Activated CD4-positive, alpha-beta T cell treated with anti-CD3 and anti-CD28 coated beads, Interleukin-2, amount 10 ng/mL, durations not matched to agents 7 days and 5 days (primary cell): Measurements from ENCODE around the gene IL4. TPM values are rescaled to one million over a fixed set of nuclear protein-coding genes. Genes with fewer than 3 reads are reported as not detected.
"Not testable (repeated sequence)": the region's sequence is repeated elsewhere in the genome, so short reads cannot be mapped to it uniquely, and the experiment has no call there.

Experiments
- CTCF ChIA-PET: fragments of 350-600 bp; sonication (Branson Sonifier 250); formaldehyde crosslinking; loops from one replicate; lab custom pipeline; 2021; ENCODE audit warnings: antibody characterized with exemption; lab: Charles Lee
- POLR2A ChIA-PET: fragments of 350-600 bp; sonication (Branson Sonifier 250); formaldehyde crosslinking; loops from one replicate; lab custom pipeline; 2021; ENCODE audit warnings: antibody characterized with exemption; lab: Charles Lee
- DNase-seq: peaks from one replicate; pipeline ENCODE4 v3.0.0-alpha.2; 2020
- H3K27ac Mint-ChIP-seq: one replicate; pipeline ENCODE4 v1.8.0; 2021; ENCODE audit warnings: mild to moderate bottlenecking, moderate library complexity, mixed read lengths
- H3K27me3 Mint-ChIP-seq: one replicate; pipeline ENCODE4 v1.8.0; 2021; ENCODE audit warnings: mixed read lengths
- H3K36me3 Mint-ChIP-seq: one replicate; pipeline ENCODE4 v1.8.0; 2021; ENCODE audit warnings: low read depth, mixed read lengths
- H3K4me1 Mint-ChIP-seq: one replicate; pipeline ENCODE4 v1.8.0; 2021; ENCODE audit warnings: mixed read lengths
- H3K4me3 Mint-ChIP-seq: one replicate; pipeline ENCODE4 v1.8.0; 2021; ENCODE audit warnings: mild to moderate bottlenecking, moderate library complexity, mixed read lengths
- H3K9me3 Mint-ChIP-seq: one replicate; pipeline ENCODE4 v1.8.0; 2021; ENCODE audit warnings: mixed read lengths
- total RNA-seq, 2 experiments: library from RNA; stranded (reverse); gene quantifications; one replicate each; pipeline ENCODE4 v1.2.3, GENCODE V29; 2021

IL4 gene
- total RNA-seq, 2 experiments from 2014 or later = not detected

DNA sequence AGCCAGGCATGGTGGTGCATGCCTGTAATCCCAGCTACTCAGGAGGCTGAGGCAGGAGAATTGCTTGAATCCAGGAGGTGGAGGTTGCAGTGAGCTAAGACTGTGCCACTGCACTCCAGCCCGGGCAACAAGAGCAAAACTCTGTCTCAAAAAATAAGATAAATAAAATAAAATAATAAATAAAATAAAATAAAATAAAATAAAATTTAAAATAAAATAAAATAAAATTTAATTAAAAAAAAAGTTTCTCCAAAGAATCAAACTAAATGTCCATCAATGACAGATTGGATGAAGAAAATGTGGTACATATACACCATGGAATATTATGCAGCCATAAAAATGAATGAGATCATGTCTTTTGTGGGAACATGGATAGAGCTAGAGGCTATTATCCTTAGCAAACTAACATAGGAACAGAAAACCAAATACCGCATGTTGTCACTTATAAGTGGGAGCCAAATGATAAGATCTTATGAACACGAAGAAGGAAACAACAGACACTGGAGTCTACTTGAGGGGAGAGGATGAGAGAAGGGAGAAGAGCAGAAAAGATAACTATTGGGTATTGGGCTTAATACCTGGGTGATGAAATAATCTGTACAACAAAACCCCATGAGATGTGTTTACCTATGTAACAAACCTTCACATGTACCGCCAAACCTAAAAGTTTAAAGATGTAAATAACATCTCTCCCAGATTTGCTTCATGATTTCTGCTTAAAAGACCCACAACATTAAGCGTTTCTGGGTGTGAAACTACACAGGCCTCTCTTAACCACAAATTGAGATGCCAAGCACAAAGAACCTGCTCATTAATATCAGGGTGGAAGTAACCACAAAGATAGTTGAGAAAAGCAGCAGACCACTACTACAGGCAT, 18.2 kb downstream of the IL4 start:
- Mint-ChIP-seq H3K27ac (peak overlapping the region; percentile 20), H3K4me1 (peaks cover 28% of the 10 kb centered on the region), H3K36me3 (peaks cover 10% of the 10 kb centered on the region)
- CTCF ChIA-PET = interaction anchor here (0.6 kb wide), 1 partner anchor 170 kb away, joined by 3 read pairs; no protein-coding TSS in a partner anchor
- not testable (repeated sequence) for H3K27me3 Mint-ChIP-seq, DNase-seq, H3K4me3 Mint-ChIP-seq, H3K9me3 Mint-ChIP-seq
- POLR2A ChIA-PET = interaction anchor here (0.6 kb wide), 1 partner anchor 56 kb away, joined by 5 read pairs; no protein-coding TSS in a partner anchor

DNA sequence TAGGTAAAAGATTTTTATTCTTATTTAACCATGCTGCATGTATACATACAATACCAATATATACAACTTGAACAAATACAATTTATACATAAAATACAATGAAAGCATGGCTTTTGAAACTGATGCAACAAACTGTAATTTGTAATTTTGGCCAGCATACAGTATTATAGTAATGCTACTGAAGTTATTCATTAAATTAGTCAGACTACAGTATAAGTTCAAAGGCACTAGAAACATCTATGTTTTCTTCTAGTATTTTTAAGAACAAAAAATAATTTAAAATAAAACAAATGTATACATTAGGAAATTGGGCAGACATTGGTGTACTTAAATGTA, 18.8 kb downstream of the IL4 start:
- Mint-ChIP-seq H3K27me3 (peaks cover 2% of the 10 kb centered on the region), H3K27ac (no peak overlapping the region), H3K4me3 (no peak overlapping the region), H3K9me3 (no peaks in the 10 kb centered on the region), H3K4me1 (peaks cover 26% of the 10 kb centered on the region), H3K36me3 (peaks cover 10% of the 10 kb centered on the region)
- ChIA-PET POLR2A (no interaction called here), CTCF (no interaction called here)
- DNase-seq = no peak

DNA sequence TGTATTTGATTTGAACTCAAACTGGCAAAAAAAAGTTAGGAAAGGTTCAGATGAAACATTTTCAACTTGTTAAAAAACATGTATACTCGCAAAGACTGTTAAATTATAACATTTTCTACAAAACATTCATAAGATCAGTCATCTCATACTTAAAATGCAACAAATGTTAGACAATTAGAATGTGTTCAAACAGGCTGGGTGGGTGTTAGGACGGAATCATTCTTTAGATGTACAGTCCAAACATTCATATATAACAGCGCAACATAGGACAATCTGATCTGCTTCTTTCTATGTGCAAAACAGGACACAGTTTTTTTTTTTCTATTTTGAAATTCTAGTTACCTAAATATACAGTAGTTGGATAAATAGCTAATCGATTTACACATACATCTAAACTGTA, 22.2 kb downstream of the IL4 start:
- peaks cover 25% of the 10 kb centered on the region for H3K36me3 Mint-ChIP-seq
- H3K4me3 Mint-ChIP-seq = no peak overlapping the region
- no peaks in the 10 kb centered on the region for H3K27me3 Mint-ChIP-seq
- no peaks in the 10 kb centered on the region for H3K9me3 Mint-ChIP-seq
- H3K4me1 Mint-ChIP-seq = peaks cover 6% of the 10 kb centered on the region
- no peak for DNase-seq
- H3K27ac Mint-ChIP-seq = no peak overlapping the region
- CTCF ChIA-PET = no interaction called here
- POLR2A ChIA-PET = no interaction called here

DNA sequence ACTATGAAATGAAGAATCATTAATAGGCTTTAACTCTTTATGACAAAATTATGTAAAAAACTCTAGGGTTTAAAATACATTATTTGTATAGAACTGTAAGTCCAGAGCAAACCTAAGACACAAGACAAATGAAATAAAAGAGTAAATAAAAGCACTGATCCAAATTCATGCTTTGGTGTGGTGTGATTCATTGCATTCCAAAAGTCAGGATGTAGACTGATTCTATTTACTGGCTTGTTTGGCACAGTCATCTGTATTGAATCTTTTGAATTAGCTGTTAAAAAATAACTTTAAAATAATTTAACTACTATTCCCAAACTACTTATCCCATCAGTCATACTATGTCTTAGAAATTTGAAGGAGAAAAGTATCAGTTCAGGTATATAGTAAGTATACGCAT, 31.1 kb downstream of the IL4 start:
- peaks cover 24% of the 10 kb centered on the region for H3K36me3 Mint-ChIP-seq
- H3K4me3 Mint-ChIP-seq = no peak overlapping the region
- no peaks in the 10 kb centered on the region for H3K9me3 Mint-ChIP-seq
- H3K27me3 Mint-ChIP-seq = no peaks in the 10 kb centered on the region
- ChIA-PET POLR2A (no interaction called here), CTCF (interaction anchor here (0.9 kb wide), 1 partner anchor 22 kb away, joined by 4 read pairs; no protein-coding TSS in a partner anchor)
- H3K4me1 Mint-ChIP-seq = peaks cover 7% of the 10 kb centered on the region
- H3K27ac Mint-ChIP-seq = no peak overlapping the region
- no peak for DNase-seq

DNA sequence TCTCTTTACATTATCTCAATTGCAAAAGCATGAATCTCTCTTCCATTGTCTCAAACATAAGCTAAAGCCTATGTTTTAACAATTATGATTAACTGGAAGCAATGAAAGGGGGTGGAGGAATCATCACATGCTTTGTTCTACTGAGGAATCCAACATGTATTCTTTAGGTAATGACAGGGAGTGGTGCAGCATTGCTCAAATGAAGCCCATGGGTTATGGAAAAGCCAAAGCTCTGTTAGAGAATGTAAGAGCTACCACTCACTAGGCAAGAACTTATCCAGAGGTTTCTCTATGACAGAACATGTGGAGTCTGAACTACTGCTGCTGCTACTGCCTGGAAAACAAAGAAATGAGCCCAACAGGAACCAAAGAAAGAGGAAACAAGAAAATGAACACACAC, 34.9 kb downstream of the IL4 start:
- ChIA-PET POLR2A (interaction anchor here (0.6 kb wide), 1 partner anchor 103 kb away, joined by 4 read pairs; no protein-coding TSS in a partner anchor), CTCF (interaction anchor here (0.7 kb wide), 3 partner anchors 254 to 810 kb away, joined by 3 to 4 read pairs (median 3); no protein-coding TSS in a partner anchor)
- Mint-ChIP-seq H3K27me3 (no peaks in the 10 kb centered on the region), H3K4me1 (peaks cover 6% of the 10 kb centered on the region), H3K27ac (no peak overlapping the region), H3K9me3 (no peaks in the 10 kb centered on the region), H3K4me3 (no peak overlapping the region), H3K36me3 (peaks cover 1% of the 10 kb centered on the region)
- DNase-seq = no peak

DNA sequence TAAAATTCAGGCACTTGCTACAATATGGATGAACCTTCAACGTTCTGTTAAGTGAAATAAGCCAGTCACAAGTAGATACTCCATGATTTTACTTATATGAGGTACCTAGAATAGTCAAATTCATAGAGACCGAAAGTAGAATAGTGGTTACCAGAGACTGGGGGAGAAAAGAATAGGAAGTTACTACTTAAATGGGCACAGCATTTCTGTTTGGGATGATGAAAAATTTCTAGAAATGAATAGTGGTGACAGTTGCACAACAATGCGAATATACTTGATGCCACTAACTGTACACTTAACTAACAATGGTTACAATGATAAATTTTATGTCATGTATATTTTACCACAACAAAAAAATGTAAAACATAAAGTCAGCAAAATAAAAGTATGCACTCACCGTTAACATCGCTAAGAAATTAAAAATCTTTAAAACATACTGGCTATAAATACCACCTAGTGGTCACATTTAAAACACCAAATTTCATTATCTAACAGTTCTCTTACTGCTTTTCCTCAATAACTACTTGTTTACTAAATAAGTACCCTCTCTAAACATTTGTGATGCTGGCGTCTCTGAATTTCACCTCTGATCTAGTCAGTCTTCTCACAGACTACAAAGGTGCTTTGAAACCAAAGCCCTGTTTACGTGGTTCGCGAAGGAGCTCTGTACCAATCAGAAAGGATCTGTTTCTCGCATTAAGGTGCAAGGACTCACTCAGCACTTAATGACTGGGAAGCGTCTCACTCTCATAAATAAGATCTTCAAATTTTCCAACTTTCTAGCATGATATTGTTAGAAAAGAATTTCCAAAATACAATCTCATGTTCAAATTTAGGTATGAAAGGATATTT, 40.9 kb downstream of the IL4 start:
- POLR2A ChIA-PET = no interaction called here
- Mint-ChIP-seq H3K36me3 (no peaks in the 10 kb centered on the region), H3K27me3 (no peaks in the 10 kb centered on the region), H3K9me3 (no peaks in the 10 kb centered on the region), H3K4me1 (peaks cover 14% of the 10 kb centered on the region), H3K4me3 (no peak overlapping the region), H3K27ac (no peak overlapping the region)
- DNase-seq = peak; percentile 7
- CTCF ChIA-PET = interaction anchor here (1.1 to 2.6 kb wide), 3 partner anchors 14 to 287 kb away, joined by 3 to 8 read pairs (median 6); no protein-coding TSS in a partner anchor

DNA sequence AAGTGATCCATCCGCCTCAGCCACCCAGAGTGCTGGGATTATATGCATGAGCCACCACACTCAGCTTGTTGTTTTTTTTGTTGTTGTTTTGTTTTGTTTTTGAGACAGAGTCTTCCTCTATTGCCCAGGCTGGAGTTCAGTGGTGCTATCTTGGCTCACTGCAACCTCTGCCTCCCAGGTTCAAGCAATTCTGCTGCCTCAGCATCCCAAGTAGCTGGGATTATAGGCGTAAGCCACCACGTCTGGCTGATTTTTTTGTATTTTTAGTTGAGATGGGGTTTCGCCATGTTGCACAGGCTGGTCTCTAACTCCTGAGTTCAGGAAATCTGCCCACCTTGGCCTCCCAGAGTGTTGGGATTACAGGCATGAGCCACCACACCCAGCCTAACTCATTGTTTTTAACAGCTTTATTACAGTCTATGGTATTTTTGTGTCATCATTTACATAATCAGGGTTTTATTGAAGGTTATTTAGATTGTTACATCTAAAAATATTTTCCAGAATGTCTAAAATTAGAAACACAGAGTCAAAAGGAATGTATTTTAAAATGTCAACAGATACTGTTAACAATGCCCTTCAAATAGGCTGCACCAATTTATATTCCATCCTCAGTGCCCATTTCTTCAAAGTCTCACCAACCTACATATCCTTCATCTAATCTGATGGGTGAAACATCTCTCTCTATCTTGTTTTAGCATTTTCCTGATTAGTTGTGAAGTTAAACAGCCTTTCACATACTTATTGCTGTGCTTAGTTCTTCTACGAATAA, 44.9 kb downstream of the IL4 start:
- Mint-ChIP-seq H3K36me3 (peaks cover 2% of the 10 kb centered on the region), H3K4me1 (peaks cover 14% of the 10 kb centered on the region), H3K4me3 (no peak overlapping the region), H3K27me3 (no peaks in the 10 kb centered on the region), H3K9me3 (no peaks in the 10 kb centered on the region), H3K27ac (no peak overlapping the region)
- POLR2A ChIA-PET = no interaction called here
- DNase-seq = no peak
- CTCF ChIA-PET = interaction anchor here (0.5 to 1.5 kb wide), 3 partner anchors 37 to 121 kb away, joined by 3 read pairs; no protein-coding TSS in a partner anchor

DNA sequence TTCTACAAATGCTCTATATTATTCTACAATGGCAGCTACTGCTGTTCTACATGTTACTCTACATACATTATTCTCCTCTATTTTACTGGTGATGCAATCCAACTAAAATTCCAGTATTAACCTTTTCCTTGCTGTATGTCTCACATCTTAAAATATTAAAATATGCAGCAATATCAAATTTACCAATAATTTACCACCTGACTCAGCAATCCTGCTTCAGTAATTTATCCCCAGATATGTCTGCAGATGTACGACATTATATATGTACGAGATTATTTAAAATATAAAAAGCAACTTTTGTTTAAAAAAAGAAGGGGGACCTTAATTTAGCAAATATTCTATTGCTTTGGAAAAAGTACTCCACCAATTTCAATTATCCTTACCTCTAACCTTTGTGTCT, 52.0 kb downstream of the IL4 start:
- Mint-ChIP-seq H3K4me1 (no peaks in the 10 kb centered on the region), H3K27me3 (no peaks in the 10 kb centered on the region), H3K36me3 (peaks cover 8% of the 10 kb centered on the region), H3K4me3 (no peak overlapping the region), H3K9me3 (no peaks in the 10 kb centered on the region), H3K27ac (no peak overlapping the region)
- DNase-seq = no peak
- ChIA-PET CTCF (no interaction called here), POLR2A (no interaction called here)

DNA sequence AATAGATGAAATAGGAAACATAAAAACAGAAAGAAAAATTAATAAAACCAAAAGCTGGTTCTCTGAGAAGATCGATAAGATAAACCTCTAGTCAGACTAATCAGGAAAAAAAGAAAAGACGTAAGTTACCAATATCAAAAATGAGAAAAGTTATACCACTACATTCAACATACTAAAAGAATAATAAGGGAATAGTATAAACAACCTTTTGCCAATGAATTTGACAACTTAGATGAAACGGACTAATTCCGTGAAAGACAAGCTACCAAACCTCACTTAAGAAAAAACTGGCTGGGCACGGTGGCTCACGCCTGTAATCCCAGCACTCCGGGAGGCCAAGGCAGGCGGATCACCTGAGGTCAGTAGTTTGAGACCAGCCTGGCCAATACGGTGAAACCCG, 56.1 kb downstream of the IL4 start:
- CTCF ChIA-PET = interaction anchor here (0.7 to 1.5 kb wide), 2 partner anchors 20 to 79 kb away, joined by 3 read pairs; no protein-coding TSS in a partner anchor
- no peak overlapping the region for H3K4me3 Mint-ChIP-seq
- peaks cover 1% of the 10 kb centered on the region for H3K36me3 Mint-ChIP-seq
- no peak overlapping the region for H3K27ac Mint-ChIP-seq
- peaks cover 2% of the 10 kb centered on the region for H3K4me1 Mint-ChIP-seq
- DNase-seq = no peak
- POLR2A ChIA-PET = no interaction called here
- no peaks in the 10 kb centered on the region for H3K27me3 Mint-ChIP-seq
- H3K9me3 Mint-ChIP-seq = no peaks in the 10 kb centered on the region

Other genes starting within 250 kb of the IL4 start
- gene IRF1, start 183.2 kb upstream of the IL4 start, total RNA-seq = 100 to 1,000 TPM; 289 to 302 TPM
- gene IL5, start 130.5 kb upstream of the IL4 start, total RNA-seq = under 1 TPM; 0.25 to 0.33 TPM
- gene RAD50, start 117.0 kb upstream of the IL4 start, total RNA-seq = 10 to 100 TPM; 33.3 to 38.5 TPM
- gene IL13, start 15.8 kb upstream of the IL4 start, total RNA-seq = 1 to 10 TPM; 2.5 to 2.8 TPM
- 1 to 10 TPM; 7.5 TPM for gene KIF3A, start 63.6 kb downstream of the IL4 start, total RNA-seq
- gene CCNI2, start 73.4 kb downstream of the IL4 start, total RNA-seq = 1 to 10 TPM; 5.5 to 6.2 TPM
- gene SEPTIN8, start 103.2 kb downstream of the IL4 start, total RNA-seq = 10 to 100 TPM; 20.5 to 21.6 TPM
- not detected for gene SOWAHA, start 139.3 kb downstream of the IL4 start, total RNA-seq
- under 1 TPM; 0.42 to 0.98 TPM for gene SHROOM1, start 156.7 kb downstream of the IL4 start, total RNA-seq
- gene GDF9, start 192.5 kb downstream of the IL4 start, total RNA-seq = under 1 TPM; 0.87 to 0.89 TPM
- gene UQCRQ, start 192.7 kb downstream of the IL4 start, total RNA-seq = 100 to 1,000 TPM; 304 to 328 TPM
- 1 to 10 TPM; 3.2 to 3.8 TPM for gene LEAP2, start 199.7 kb downstream of the IL4 start, total RNA-seq